Cerebellar cortex (tissue), 1 donor: ENCODE data around the gene MGMT.

Experiments used
- DNase-seq: peaks from one replicate; pipeline ENCODE4 v3.0.0-alpha.2; 2015; ENCODE audit warnings: low spot score

Gene MGMT

DNA sequence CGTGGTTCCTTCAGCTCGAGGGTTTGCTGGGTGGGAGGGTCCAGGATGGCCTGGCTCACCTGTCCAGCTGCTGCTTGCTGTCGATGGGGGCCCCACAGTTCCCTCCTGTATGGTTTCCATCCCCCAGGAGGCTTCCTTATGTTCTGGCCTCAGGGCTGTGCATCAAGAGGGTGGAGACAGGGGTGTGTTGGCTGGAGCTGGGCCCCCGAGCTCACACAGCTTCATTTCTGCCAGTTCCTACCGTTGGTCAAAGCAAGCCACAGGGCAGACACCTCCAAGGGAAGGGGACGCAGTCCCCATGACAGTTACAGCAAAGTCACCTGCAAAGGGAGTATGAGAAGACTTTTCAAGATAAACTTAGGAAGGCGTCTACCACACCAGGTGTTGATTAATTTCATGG lies 340.2 kb downstream of the MGMT start:
- no peak for DNase-seq

DNA sequence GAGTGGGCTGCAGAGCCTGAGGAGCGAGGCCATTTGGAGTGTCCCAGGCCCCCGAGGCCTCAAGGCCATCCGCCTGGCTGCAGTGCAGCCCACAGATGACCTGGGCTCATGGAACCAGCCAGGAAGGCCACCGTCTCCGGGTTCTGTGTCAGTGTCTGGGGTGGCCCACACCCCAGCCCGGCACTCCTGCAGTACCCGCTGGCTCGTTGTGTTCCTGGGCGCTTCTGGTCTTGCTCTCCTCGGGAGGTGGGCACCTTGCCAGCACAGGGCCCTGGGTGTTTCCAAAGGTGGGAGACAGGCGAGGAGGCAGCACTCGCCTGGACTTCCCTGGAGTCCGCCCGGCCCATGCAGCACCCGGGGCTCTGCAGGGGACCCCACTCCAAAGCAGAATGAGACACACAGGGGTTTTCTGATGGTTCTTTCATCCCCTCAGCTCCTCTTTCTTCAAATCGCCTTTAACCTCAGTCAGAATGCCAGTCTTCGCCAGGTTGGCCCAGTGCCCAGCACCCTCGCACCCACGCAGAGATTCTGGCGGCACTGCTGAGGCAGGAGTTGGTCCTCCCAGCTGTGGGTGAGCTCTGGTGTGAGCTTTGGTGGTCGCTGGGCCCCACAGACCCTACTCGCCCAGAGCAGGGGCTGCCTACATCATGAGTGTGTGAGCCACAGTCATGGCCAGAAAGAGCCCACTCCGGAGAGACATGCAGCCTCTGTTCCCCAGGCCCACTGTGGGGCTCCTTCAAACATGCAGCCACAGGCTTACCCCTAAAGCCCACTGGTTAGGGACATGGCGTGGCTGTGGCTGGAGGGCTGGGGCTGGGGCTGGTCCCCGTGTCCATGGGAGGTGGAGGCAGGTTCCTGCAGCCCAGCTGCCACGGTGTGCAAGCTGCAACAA lies 341.3 kb downstream of the MGMT start:
- no peak for DNase-seq

DNA sequence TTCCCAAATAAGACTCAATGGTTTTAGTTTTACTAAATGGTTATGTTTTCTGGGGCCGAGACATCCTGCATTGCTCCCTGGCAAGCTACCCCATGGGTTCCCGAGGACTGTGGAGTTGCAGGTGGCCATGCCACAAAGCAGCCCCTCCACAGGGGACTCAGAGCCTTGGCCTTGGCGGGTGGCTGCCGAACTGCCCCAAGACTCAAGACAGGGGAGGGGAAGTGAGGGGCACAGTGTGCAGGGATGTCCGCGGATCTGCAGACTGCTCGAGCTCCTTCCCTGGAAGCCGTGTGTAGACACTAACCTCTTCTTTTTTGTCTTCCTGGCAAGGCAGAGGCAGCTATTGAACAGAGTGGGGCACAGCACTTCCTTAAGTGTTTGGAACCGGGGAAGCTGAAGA lies 342.4 kb downstream of the MGMT start:
- no peak for DNase-seq

DNA sequence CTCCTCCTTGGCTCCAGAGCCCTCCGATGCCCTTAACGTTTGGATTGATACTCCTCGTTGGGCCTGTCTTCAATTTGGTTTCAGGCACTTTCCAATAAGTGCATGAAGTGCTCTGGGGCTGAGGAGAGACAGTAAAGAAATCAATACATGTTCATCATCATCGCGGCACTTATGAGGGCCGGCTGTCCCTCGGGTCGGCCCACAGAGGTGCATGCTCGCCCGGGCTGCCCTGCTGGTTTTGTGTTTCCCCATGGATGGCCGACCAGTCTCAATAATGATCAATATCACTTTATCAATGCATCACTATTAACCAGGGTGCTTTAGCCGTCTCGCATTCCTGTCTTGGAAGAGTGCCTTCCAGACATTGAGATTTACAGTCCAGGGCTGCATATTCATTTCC lies 342.8 kb downstream of the MGMT start:
- DNase-seq, result no peak

DNA sequence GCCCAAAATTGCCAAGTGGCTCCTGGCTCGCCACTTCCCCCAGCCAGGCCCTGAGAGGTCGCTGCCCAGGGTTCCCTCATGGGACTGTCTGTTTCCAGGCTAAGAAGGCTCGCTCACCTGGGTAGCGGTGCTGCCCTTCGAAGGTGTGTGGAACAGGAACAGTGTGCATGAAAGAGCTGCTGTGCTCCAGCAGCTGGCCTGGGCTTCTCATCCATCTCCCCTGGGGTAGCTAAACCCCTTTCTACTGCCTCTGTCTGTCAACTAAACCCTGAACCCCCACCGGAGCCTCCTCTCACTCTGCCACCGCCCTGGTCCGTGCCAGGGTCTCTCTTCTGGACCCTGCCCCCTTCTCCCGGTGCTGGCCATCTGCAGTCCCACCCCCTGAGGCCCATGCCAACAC lies 344.2 kb downstream of the MGMT start:
- DNase-seq, result no peak

DNA sequence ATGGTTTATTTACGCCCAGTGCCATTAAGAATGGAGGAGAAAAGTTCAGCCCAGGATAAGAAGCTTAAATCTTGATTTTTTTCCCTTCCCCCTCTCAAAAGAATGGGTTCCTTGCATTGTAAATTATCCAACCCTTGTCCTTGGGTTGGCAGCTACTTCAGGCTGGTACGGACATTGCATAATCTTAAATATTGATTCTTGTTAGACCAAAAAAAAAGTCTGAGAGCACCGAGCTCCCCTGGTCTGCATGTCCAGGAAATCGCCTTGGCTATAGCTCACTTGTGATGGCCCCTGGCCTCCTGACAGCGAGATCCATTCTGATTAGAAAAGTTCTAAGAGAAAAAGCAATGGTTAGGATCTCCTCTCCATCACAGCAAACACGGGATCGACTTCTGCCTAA lies 345.4 kb downstream of the MGMT start:
- no peak for DNase-seq

DNA sequence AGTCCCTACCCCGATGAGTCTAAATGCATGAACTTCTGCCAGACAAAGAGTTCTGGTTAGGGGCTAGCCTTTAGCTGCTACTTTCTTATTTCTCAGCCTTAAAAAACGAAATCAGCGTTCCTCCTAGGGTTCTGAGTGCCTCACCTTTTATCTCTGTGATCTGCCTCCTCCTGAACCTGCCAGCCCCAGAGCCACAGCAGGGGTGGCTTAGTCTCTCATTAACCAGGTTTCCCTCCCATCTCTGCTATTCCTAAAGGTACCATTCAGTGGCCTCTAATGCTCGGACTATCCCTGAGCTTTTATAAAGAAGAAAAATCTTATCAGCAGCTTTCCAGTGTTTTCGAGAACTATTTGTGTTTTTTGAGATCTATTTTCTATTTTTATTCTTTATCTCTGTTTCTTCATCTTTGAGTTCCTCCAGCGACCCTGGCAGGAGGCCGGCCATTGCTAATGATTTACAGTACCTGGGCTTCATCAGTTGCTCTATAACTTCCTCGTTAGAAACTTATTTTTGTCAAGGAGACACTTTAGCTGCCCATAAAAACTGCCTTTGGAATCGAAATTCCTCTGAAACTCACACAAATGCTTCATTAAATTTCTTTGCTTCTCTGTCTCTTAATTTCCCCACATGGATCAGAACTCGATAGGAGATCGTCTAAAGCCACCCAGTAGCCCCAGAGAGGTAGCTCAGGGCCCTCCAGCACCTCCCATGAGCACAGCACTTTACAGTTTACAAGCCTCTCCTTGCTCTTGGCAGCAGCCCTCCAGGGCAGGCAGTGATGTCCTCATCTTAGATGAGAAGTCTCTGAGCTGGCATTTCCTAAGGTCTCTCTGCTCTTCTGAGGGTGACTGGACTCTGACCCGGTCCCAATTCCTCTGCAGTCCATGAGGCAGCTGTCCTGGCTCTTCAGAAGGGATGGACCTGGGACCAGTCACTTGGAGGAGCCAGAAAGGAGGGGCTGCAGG lies 347.9 kb downstream of the MGMT start:
- DNase-seq, result no peak

DNA sequence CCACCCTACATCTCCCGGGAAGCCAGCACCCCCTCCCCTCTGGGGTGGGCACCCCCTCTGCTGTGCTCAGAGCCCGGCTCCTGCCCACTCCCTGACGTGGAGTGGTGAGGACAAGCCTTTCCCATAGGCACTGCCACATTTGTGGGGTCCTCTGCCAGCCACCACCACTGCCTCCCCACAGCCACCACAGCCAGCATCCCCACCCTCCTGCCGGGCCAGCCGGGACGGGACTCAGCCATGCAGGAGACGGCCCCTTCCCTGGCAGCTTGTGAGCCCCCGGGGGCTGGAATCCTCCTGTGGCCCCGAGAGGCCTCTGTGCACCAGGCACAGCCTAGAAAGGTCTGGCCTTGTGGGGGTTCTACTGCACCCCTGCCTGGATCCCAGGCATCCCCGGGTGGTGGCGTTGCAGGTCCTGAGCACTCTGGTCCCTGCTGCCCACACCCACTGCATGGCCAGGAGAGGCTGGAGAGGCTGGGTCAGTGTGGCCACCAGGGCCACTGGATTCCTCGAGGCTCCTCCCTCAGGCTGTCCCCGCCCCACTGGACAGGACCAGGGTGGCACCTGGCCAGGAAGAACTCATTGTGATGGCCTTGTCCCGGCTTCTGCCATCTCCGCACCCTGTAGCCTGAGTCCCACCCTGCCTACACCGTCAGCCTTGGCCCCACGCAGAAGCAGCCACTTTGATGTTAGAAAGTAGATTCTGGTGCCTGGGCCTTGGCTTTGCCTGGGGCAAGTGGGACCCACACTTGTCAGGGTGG lies 349.0 kb downstream of the MGMT start:
- DNase-seq, result no peak

DNA sequence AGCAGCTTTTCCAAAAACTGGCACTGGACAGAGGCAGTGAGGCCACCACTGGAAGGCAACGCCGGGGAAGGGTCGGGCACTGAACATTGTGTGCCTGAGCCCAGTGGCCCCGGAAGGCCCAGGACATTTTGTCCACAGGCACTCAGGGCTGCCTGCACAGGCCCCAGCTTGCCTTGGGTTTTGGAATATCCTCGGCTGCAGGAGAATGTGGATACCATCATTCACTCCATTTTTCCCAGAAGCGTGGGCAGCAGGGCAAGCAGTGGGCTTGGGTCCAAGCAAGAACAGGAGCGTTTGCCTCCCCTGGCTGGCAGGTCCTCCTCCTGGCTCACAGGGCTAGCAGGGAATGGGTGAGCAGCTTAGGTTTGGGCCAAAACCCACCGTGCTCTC lies 349.6 kb downstream of the MGMT start:
- no peak for DNase-seq
